Ishikawa (cell line): ENCODE data around the gene SCYGR4.

Experiments
- CEBPB ChIP-seq: IDR thresholded peaks from 2 replicates; pipeline ENCODE4 v1.6.1; 2012
- CREB1 ChIP-seq: IDR thresholded peaks from 2 replicates; pipeline ENCODE4 v1.6.1; 2012; ENCODE audit warnings: low read depth
- EGR1 ChIP-seq: IDR thresholded peaks from 2 replicates; pipeline ENCODE4 v1.6.1; 2012
- EP300 ChIP-seq: IDR thresholded peaks from 2 replicates; pipeline ENCODE4 v1.6.1; 2012; ENCODE audit warnings: borderline replicate concordance
- FOXM1 ChIP-seq: IDR thresholded peaks from 2 replicates; pipeline ENCODE4 v1.6.1; 2012; ENCODE audit warnings: low read depth, borderline replicate concordance
- NFIC ChIP-seq: IDR thresholded peaks from 2 replicates; pipeline ENCODE4 v1.6.1; 2012
- RAD21 ChIP-seq: IDR thresholded peaks from 2 replicates; pipeline ENCODE4 v1.6.1; 2012; ENCODE audit warnings: low read depth
- TAF1 ChIP-seq: IDR thresholded peaks from 2 replicates; pipeline ENCODE4 v1.6.1; 2012; ENCODE audit warnings: low read depth, mild to moderate bottlenecking
- TCF12 ChIP-seq: IDR thresholded peaks from 2 replicates; pipeline ENCODE4 v1.6.1; 2012; ENCODE audit warnings: low read depth
- TEAD4 ChIP-seq: IDR thresholded peaks from 2 replicates; pipeline ENCODE4 v1.6.1; 2012
- USF1 ChIP-seq: IDR thresholded peaks from 2 replicates; pipeline ENCODE4 v1.6.1; 2012
- YY1 ChIP-seq: IDR thresholded peaks from 2 replicates; pipeline ENCODE4 v1.6.1; 2012; ENCODE audit warnings: low read depth
- ZBTB7A ChIP-seq: IDR thresholded peaks from 2 replicates; pipeline ENCODE4 v1.6.1; 2012; ENCODE audit warnings: low read depth
- TF ChIP-seq, protein P1 (sequence below): IDR thresholded peaks from 2 replicates; pipeline ENCODE4 v1.6.1; 2012
- TF ChIP-seq, protein P2 (sequence below): IDR thresholded peaks from 2 replicates; pipeline ENCODE4 v1.6.1; 2012; ENCODE audit warnings: low read depth, mild to moderate bottlenecking

SCYGR4 gene

DNA sequence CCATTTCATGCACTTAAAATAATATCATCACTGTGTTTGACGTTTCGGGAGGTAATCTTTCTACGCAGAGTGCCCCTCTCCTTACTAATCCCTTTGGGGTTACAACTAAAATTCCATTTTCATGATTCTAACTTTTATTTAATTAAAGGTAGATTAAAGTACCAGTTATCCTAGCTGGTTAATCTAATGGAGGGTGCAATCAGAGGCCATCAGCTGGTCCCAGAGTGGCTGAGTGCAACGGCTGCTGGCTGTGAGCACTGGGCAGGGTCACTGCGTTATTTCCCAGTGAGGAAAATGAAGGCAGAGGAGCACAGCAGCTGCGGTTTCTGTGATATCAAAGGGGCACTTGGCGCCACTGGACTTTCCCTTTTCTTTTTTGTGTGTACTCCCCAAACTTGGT is 12.1 kb downstream of the SCYGR4 start:
- TF ChIP-seq TCF12 (no peak), EP300 (no peak), USF1 (no peak), FOXM1 (no peak), CREB1 (no peak), NFIC (no peak), ZBTB7A (no peak), RAD21 (no peak)
- TF ChIP-seq, protein P1, sequence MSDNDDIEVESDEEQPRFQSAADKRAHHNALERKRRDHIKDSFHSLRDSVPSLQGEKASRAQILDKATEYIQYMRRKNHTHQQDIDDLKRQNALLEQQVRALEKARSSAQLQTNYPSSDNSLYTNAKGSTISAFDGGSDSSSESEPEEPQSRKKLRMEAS = no peak

- no peak for TF ChIP-seq EP300
- no peak for TF ChIP-seq NFIC
- TF ChIP-seq CREB1 = no peak
- TF ChIP-seq ZBTB7A = no peak
- no peak for TF ChIP-seq EGR1
- no peak for TF ChIP-seq FOXM1
- TF ChIP-seq USF1 = no peak
- no peak for TF ChIP-seq CEBPB
Measured at GRCh38 chr2:227630322-227630721, 13.0 kb downstream of the SCYGR4 start.

DNA sequence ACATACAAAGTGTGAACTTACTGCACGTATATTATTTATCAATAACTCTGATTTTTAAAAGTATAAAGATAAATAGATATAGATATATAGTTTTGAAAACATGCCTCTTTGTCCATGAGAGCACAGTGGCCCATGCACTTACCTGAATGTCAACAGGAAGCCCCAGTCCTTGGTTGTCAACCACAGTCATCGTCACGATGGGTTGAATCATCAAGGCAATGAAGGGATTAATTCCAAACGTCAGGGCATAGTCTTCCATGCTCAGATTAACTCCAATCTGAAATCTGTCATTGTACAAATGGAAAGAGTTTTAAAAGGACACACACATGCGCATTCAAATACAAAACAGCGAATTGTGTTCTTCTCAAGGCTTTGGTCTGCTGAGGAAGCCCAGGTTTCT is 15.5 kb downstream of the SCYGR4 start:
- TF ChIP-seq RAD21 = no peak
- no peak for TF ChIP-seq NFIC
- no peak for TF ChIP-seq EGR1
- no peak for TF ChIP-seq CREB1
- TF ChIP-seq, protein P1 = no peak

GRCh38 chr2:227634201-227634600 is 16.9 kb downstream of the SCYGR4 start:
- TF ChIP-seq, protein P1 = no peak
- TF ChIP-seq NFIC (no peak), USF1 (no peak), YY1 (no peak), EGR1 (no peak), FOXM1 (no peak), ZBTB7A (no peak), TEAD4 (no peak), CREB1 (no peak), TCF12 (no peak), EP300 (no peak), TAF1 (no peak), RAD21 (no peak), CEBPB (no peak)
- TF ChIP-seq, protein P2, sequence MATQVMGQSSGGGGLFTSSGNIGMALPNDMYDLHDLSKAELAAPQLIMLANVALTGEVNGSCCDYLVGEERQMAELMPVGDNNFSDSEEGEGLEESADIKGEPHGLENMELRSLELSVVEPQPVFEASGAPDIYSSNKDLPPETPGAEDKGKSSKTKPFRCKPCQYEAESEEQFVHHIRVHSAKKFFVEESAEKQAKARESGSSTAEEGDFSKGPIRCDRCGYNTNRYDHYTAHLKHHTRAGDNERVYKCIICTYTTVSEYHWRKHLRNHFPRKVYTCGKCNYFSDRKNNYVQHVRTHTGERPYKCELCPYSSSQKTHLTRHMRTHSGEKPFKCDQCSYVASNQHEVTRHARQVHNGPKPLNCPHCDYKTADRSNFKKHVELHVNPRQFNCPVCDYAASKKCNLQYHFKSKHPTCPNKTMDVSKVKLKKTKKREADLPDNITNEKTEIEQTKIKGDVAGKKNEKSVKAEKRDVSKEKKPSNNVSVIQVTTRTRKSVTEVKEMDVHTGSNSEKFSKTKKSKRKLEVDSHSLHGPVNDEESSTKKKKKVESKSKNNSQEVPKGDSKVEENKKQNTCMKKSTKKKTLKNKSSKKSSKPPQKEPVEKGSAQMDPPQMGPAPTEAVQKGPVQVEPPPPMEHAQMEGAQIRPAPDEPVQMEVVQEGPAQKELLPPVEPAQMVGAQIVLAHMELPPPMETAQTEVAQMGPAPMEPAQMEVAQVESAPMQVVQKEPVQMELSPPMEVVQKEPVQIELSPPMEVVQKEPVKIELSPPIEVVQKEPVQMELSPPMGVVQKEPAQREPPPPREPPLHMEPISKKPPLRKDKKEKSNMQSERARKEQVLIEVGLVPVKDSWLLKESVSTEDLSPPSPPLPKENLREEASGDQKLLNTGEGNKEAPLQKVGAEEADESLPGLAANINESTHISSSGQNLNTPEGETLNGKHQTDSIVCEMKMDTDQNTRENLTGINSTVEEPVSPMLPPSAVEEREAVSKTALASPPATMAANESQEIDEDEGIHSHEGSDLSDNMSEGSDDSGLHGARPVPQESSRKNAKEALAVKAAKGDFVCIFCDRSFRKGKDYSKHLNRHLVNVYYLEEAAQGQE = no peak

- TF ChIP-seq EGR1 (no peak), RAD21 (no peak), TEAD4 (no peak), ZBTB7A (no peak), CEBPB (no peak), TAF1 (no peak), TCF12 (no peak)
Measured at GRCh38 chr2:227642656-227643055, 25.4 kb downstream of the SCYGR4 start.

- TF ChIP-seq RAD21 = no peak
- TF ChIP-seq CEBPB = no peak
Measured at GRCh38 chr2:227643990-227644551, 26.8 kb downstream of the SCYGR4 start.

- TF ChIP-seq, protein P1 = no peak
- TF ChIP-seq TAF1 (no peak), TCF12 (no peak), CREB1 (no peak), USF1 (no peak), CEBPB (no peak), ZBTB7A (no peak), EP300 (no peak)
- TF ChIP-seq, protein P2 = no peak
Measured at GRCh38 chr2:227653419-227653818, 36.1 kb downstream of the SCYGR4 start.
